ENCODE measurements around the gene KRT35. TPM values are rescaled to one million over a fixed set of nuclear protein-coding genes. Genes with fewer than 3 reads are reported as not detected.

Gene KRT35
- total and polyA plus RNA-seq, 2 experiments from 2014 or later, result not detected

GRCh38 chr17:41444186-41444585, 36.8 kb downstream of the KRT35 start:
- no peaks in the 10 kb centered on the region for H3F3A ChIP-seq (replicated peaks; ENCODE audit: low read depth)
- H3K4me2 ChIP-seq, result no peak overlapping the region
- no peak overlapping the region for H3K27ac ChIP-seq (ENCODE audit: low read depth)
- H2AFZ ChIP-seq, result no peak overlapping the region
- H3K27me3 Mint-ChIP-seq (ENCODE audit: insufficient read depth, low read depth, poor library complexity), result peaks cover 2% of the 10 kb centered on the region
- H4K20me1 ChIP-seq (replicated peaks; ENCODE audit: insufficient read depth), result no peaks in the 10 kb centered on the region
- no peak overlapping the region for H3K4me3 Mint-ChIP-seq
- no peak for TF ChIP-seq EZH2phosphoT487 (IDR thresholded peaks at IDR 0.05; ENCODE audit: unreplicated experiment)
- no peak for TF ChIP-seq ZNF331 (CRISPR knock-in tag; IDR thresholded peaks at IDR 0.05; ENCODE audit: low read depth)
- TF ChIP-seq CREB1 (CRISPR knock-in tag; IDR thresholded peaks at IDR 0.05; ENCODE audit: low read depth), result no peak
- no peak for TF ChIP-seq ETS1 (IDR thresholded peaks at IDR 0.05)
- no peak for TF ChIP-seq EZH2 (IDR thresholded peaks at IDR 0.05; ENCODE audit: low read depth, unreplicated experiment)
- no peak for TF ChIP-seq NANOG (IDR thresholded peaks at IDR 0.05; ENCODE audit: borderline replicate concordance)
- TF ChIP-seq REST (IDR thresholded peaks at IDR 0.05; ENCODE audit: unreplicated experiment), result no peak
- no peak for TF ChIP-seq ZNF114 (CRISPR knock-in tag; IDR thresholded peaks at IDR 0.05)
- TF ChIP-seq ZNF462 (CRISPR knock-in tag; IDR thresholded peaks at IDR 0.05), result no peak
- no peak for TF ChIP-seq STAT1 (IDR thresholded peaks at IDR 0.05; ENCODE audit: unreplicated experiment)
- no peak for TF ChIP-seq CTCF (conservative IDR thresholded peaks at IDR 0.05; ENCODE audit: low read depth in 2 of 2)
- 0 out of 2 replicates have a peak, but pooled peaks cover 11% of the 10 kb centered on the region for H3K9me2 ChIP-seq (ENCODE audit: insufficient read depth)
- H3K36me3 ChIP-seq (ENCODE audit: insufficient read depth), result no peaks in the 10 kb centered on the region
- no peak overlapping the region for H3K4me3 ChIP-seq
- no peaks in the 10 kb centered on the region for H3K4me1 ChIP-seq (ENCODE audit: insufficient read depth)
- DNase-seq (ENCODE audit: low spot score) (no peak), ATAC-seq (no peak)
- H3K4me1 Mint-ChIP-seq, result no peaks in the 10 kb centered on the region
- peaks cover 4% of the 10 kb centered on the region; the same call in 2 of the 3 replicates for H3K9me3 Mint-ChIP-seq
- no peaks in the 10 kb centered on the region for H3K27me3 ChIP-seq (ENCODE audit: insufficient read depth)
- no peak overlapping the region for H3K27ac Mint-ChIP-seq
- H3K79me2 ChIP-seq (replicated peaks; ENCODE audit: insufficient read depth), result no peaks in the 10 kb centered on the region
- H3K36me3 Mint-ChIP-seq (ENCODE audit: low read depth), result no peaks in the 10 kb centered on the region

Measured in GM23338 (cell line).